Trophoblast cell (in vitro differentiated cells and primary cell): ENCODE data around the gene EFNA5.

ENCODE experiments used
- DNase-seq, 2 donors: peaks; one replicate each; pipeline ENCODE4 v3.0.0-alpha.2; 2016
- H2AFZ ChIP-seq: 2 replicates; pipeline ENCODE4 v1.6.1; 2013; ENCODE audit warnings: low read length, moderate library complexity, mild to moderate bottlenecking; ENCODE audit not compliant: insufficient read depth, poor library complexity
- H2AK5ac ChIP-seq: 2 replicates; pipeline ENCODE4 v1.6.1; 2013; ENCODE audit warnings: mild to moderate bottlenecking, low read length
- H2BK120ac ChIP-seq: 2 replicates; pipeline ENCODE4 v1.6.1; 2013; ENCODE audit warnings: low read length, mild to moderate bottlenecking, moderate library complexity; ENCODE audit not compliant: insufficient read depth, poor library complexity
- H2BK12ac ChIP-seq: 2 replicates; pipeline ENCODE4 v1.6.1; 2013; ENCODE audit warnings: mild to moderate bottlenecking, low read length, moderate library complexity
- H2BK5ac ChIP-seq: 2 replicates; pipeline ENCODE4 v1.6.1; 2013; ENCODE audit warnings: low read length, low read depth, moderate library complexity, mild to moderate bottlenecking; ENCODE audit not compliant: poor library complexity
- H3K14ac ChIP-seq: 2 replicates; pipeline ENCODE4 v1.6.1; 2013; ENCODE audit warnings: mild to moderate bottlenecking, low read length
- H3K18ac ChIP-seq: 2 replicates; pipeline ENCODE4 v1.6.1; 2013; ENCODE audit warnings: mild to moderate bottlenecking, low read length
- H3K23ac ChIP-seq: 2 replicates; pipeline ENCODE4 v1.6.1; 2013; ENCODE audit warnings: low read length
- H3K27ac ChIP-seq: 2 replicates; pipeline ENCODE4 v1.5.1; 2013; ENCODE audit warnings: low read depth, mild to moderate bottlenecking, inconsistent platforms, low read length, moderate library complexity
- H3K27me3 ChIP-seq: 2 replicates; pipeline ENCODE4 v1.6.1; 2013; ENCODE audit warnings: inconsistent platforms, mild to moderate bottlenecking, low read length, moderate library complexity; ENCODE audit not compliant: insufficient read depth
- H3K36me3 ChIP-seq, 2 experiments: 1 replicate in 1 of 2; 2 replicates in 1 of 2; pipeline ENCODE4 v1.6.1; 2013; ENCODE audit warnings: low read length in 2 of 2, mild to moderate bottlenecking in 2 of 2, moderate library complexity in 1 of 2; ENCODE audit not compliant: insufficient read depth in 2 of 2, control insufficient read depth in 1 of 2
- H3K4ac ChIP-seq: 2 replicates; pipeline ENCODE4 v1.6.1; 2013; ENCODE audit warnings: low read depth, mild to moderate bottlenecking, low read length, moderate library complexity
- H3K4me1 ChIP-seq, 2 experiments: 1 replicate in 1 of 2; 2 replicates in 1 of 2; pipeline ENCODE4 v1.6.1; 2013; ENCODE audit warnings: low read length in 2 of 2, mild to moderate bottlenecking in 2 of 2, moderate library complexity in 1 of 2; ENCODE audit not compliant: insufficient read depth in 2 of 2, control insufficient read depth in 1 of 2
- H3K4me2 ChIP-seq: 2 replicates; pipeline ENCODE4 v1.6.1; 2013; ENCODE audit warnings: inconsistent platforms, mild to moderate bottlenecking, low read length, moderate library complexity
- H3K4me3 ChIP-seq: 2 replicates; pipeline ENCODE4 v1.5.1; 2013; ENCODE audit warnings: mild to moderate bottlenecking, low read depth, low read length, inconsistent platforms
- H3K79me1 ChIP-seq: one replicate; pipeline ENCODE4 v1.6.1; 2013; ENCODE audit warnings: low read length
- H3K79me2 ChIP-seq: 2 replicates; pipeline ENCODE4 v1.6.1; 2013; ENCODE audit warnings: low read length, mild to moderate bottlenecking; ENCODE audit not compliant: control insufficient read depth, insufficient read depth, poor library complexity
- H3K9ac ChIP-seq: 2 replicates; pipeline ENCODE4 v1.6.1; 2013; ENCODE audit warnings: mild to moderate bottlenecking, low read length
- H3K9me3 ChIP-seq: 2 replicates; pipeline ENCODE4 v1.6.1; 2013; ENCODE audit warnings: low read depth, mild to moderate bottlenecking, control low read depth, inconsistent platforms, low read length; ENCODE audit not compliant: insufficient read depth
- H4K12ac ChIP-seq: 2 replicates; pipeline ENCODE4 v1.6.1; 2013; ENCODE audit warnings: low read depth, mild to moderate bottlenecking, low read length, moderate library complexity
- H4K8ac ChIP-seq: 2 replicates; pipeline ENCODE4 v1.6.1; 2013; ENCODE audit warnings: low read depth, mild to moderate bottlenecking, low read length, moderate library complexity
- H4K91ac ChIP-seq: one replicate; pipeline ENCODE4 v1.6.1; 2013; ENCODE audit warnings: low read depth, mild to moderate bottlenecking, low read length, moderate library complexity
- WGBS: extraction: QIAGEN DNeasy Blood & Tissue Kit; methylation state at CpG from one replicate; pipeline ENCODE4 v1.1.7; 2013; ENCODE audit warnings: missing lambda C conversion rate; ENCODE audit not compliant: insufficient read length, insufficient coverage; ENCODE audit errors: extremely low coverage; 5-methylcytosine and 5-hydroxymethylcytosine counted together

Gene EFNA5

GRCh38 chr5:107535849-107536248 lies 134.9 kb downstream of the EFNA5 start:
- H4K8ac ChIP-seq, result no peak overlapping the region
- H3K27me3 ChIP-seq, result no peaks in the 10 kb centered on the region
- DNase-seq, result no peak
- no CpG with 5 or more reads among the region's 1 CpG for WGBS
- H3K4me2 ChIP-seq, result no peak overlapping the region
- H2AK5ac ChIP-seq, result no peak overlapping the region
- no peak overlapping the region for H2BK5ac ChIP-seq
- no peak overlapping the region for H3K9ac ChIP-seq
- H3K4ac ChIP-seq, result no peak overlapping the region
- H3K18ac ChIP-seq, result no peak overlapping the region
- H3K36me3 ChIP-seq, result no peaks in the 10 kb centered on the region
- H3K79me1 ChIP-seq, result no peaks in the 10 kb centered on the region
- H2BK12ac ChIP-seq, result no peak overlapping the region
- no peak overlapping the region for H2BK120ac ChIP-seq
- no peak overlapping the region for H4K91ac ChIP-seq
- no peak overlapping the region for H4K12ac ChIP-seq
- no peak overlapping the region for H3K27ac ChIP-seq
- no peaks in the 10 kb centered on the region for H3K9me3 ChIP-seq
- H3K79me2 ChIP-seq, result no peaks in the 10 kb centered on the region
- peaks cover 0 to 17% of the 10 kb centered on the region in 2 experiments for H3K4me1 ChIP-seq
- H3K23ac ChIP-seq, result no peak overlapping the region
- H2AFZ ChIP-seq, result no peak overlapping the region
- no peak overlapping the region for H3K4me3 ChIP-seq
- H3K14ac ChIP-seq, result no peak overlapping the region

GRCh38 chr5:107533910-107534876 lies 136.5 kb downstream of the EFNA5 start:
- H2BK12ac ChIP-seq, result no peak overlapping the region
- no CpG with 5 or more reads among the region's 2 CpGs for WGBS
- H3K27ac ChIP-seq, result no peak overlapping the region
- H2BK5ac ChIP-seq, result no peak overlapping the region
- no peak for DNase-seq
- no peak overlapping the region for H3K14ac ChIP-seq
- H3K18ac ChIP-seq, result no peak overlapping the region
- no peaks in the 10 kb centered on the region for H3K36me3 ChIP-seq
- H3K9me3 ChIP-seq, result no peaks in the 10 kb centered on the region
- no peaks in the 10 kb centered on the region for H3K79me2 ChIP-seq
- no peak overlapping the region for H3K4ac ChIP-seq
- no peak overlapping the region for H3K23ac ChIP-seq
- H3K4me3 ChIP-seq, result no peak overlapping the region
- no peak overlapping the region for H2AK5ac ChIP-seq
- no peak overlapping the region for H3K9ac ChIP-seq
- H3K27me3 ChIP-seq, result no peaks in the 10 kb centered on the region
- H4K91ac ChIP-seq, result no peak overlapping the region
- H3K79me1 ChIP-seq, result no peaks in the 10 kb centered on the region
- H4K8ac ChIP-seq, result no peak overlapping the region
- no peak overlapping the region for H2BK120ac ChIP-seq
- no peak overlapping the region for H2AFZ ChIP-seq
- no peak overlapping the region for H4K12ac ChIP-seq
- H3K4me1 ChIP-seq, result peaks cover 0 to 14% of the 10 kb centered on the region in 2 experiments
- H3K4me2 ChIP-seq, result no peak overlapping the region

DNA sequence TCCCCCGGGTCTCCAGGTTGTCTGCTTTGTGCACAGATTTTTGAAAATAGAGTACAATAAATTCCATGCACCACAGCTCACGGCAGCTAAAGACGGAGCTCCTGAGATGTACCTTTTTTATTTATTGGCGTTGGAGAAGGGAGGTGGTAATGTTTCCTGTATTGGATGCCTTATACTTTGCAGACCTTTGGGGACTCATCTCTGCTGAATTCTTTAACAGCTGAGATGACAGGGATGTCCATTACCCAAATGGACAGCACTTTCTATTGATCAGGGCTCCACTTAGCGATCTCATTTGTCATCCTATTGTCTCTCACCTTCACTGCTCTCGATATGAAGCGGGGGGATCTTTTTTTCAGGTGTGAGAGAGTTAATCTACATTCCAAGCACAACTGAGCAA lies 137.8 kb downstream of the EFNA5 start:
- peaks cover 0 to 11% of the 10 kb centered on the region in 2 experiments for H3K4me1 ChIP-seq
- no peak overlapping the region for H2AFZ ChIP-seq
- no peak overlapping the region for H3K4me2 ChIP-seq
- no CpG with 5 or more reads among the region's 7 CpGs for WGBS
- H3K27me3 ChIP-seq, result no peaks in the 10 kb centered on the region
- H3K4me3 ChIP-seq, result no peak overlapping the region
- no peaks in the 10 kb centered on the region for H3K36me3 ChIP-seq
- H2BK120ac ChIP-seq, result no peak overlapping the region
- no peaks in the 10 kb centered on the region for H3K9me3 ChIP-seq
- DNase-seq, result no peak
- no peak overlapping the region for H3K9ac ChIP-seq
- H2BK12ac ChIP-seq, result no peak overlapping the region
- no peak overlapping the region for H3K4ac ChIP-seq
- H3K18ac ChIP-seq, result no peak overlapping the region
- no peak overlapping the region for H4K91ac ChIP-seq
- no peaks in the 10 kb centered on the region for H3K79me1 ChIP-seq
- H3K79me2 ChIP-seq, result no peaks in the 10 kb centered on the region
- no peak overlapping the region for H4K12ac ChIP-seq
- no peak overlapping the region for H2BK5ac ChIP-seq
- no peak overlapping the region for H2AK5ac ChIP-seq
- no peak overlapping the region for H3K27ac ChIP-seq
- H3K14ac ChIP-seq, result no peak overlapping the region
- H4K8ac ChIP-seq, result no peak overlapping the region
- no peak overlapping the region for H3K23ac ChIP-seq

DNA sequence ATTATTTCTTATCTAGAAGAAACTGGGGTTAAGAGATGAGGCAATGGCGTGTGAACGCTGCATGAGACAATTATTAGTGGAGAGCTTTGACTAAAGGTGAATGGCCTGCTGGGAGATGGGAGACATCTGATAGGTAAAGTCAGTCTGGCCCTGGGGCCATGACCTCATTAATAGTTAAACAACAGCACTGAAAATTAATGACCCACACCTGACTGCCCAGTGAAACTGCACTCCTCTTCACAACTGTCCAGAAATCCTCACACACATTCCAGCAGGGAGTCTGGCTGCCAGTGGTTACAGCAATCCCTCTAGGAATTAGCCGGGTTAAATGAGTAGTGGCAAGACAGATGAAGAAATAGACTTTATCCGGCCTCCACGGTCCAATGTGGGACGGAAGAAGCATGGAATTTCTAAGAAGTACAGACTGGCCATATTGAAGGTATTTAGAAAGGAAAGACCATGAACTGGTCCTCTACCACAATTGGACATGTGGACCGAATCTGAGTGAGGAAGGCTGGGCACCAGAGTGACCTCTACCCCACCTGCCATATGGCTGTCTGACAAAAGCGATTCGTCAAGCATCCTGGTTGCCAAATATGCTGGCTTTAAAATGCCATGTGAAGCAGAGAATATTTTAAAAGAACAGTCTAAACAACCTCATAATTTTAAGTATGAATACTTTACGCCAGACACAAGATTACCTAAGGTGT lies 138.4 kb downstream of the EFNA5 start:
- H2BK5ac ChIP-seq, result no peak overlapping the region

More for the DNA sequence above, 138.4 kb downstream of the EFNA5 start:
- H3K27me3 ChIP-seq, result no peaks in the 10 kb centered on the region
- no peak overlapping the region for H3K27ac ChIP-seq
- peak; percentile 68 to 73 for DNase-seq
- no peak overlapping the region for H4K12ac ChIP-seq
- no peak overlapping the region for H2BK120ac ChIP-seq
- H3K18ac ChIP-seq, result no peak overlapping the region
- H3K79me1 ChIP-seq, result no peaks in the 10 kb centered on the region
- no peak overlapping the region for H3K4ac ChIP-seq
- no peak overlapping the region for H2BK12ac ChIP-seq
- no CpG with 5 or more reads among the region's 10 CpGs for WGBS
- H3K9ac ChIP-seq, result no peak overlapping the region
- no peak overlapping the region for H3K4me3 ChIP-seq
- H3K23ac ChIP-seq, result no peak overlapping the region
- no peak overlapping the region for H2AFZ ChIP-seq
- H3K79me2 ChIP-seq, result no peaks in the 10 kb centered on the region
- no peaks in the 10 kb centered on the region for H3K36me3 ChIP-seq
- H4K91ac ChIP-seq, result no peak overlapping the region
- no peaks in the 10 kb centered on the region for H3K9me3 ChIP-seq
- no peak overlapping the region for H2AK5ac ChIP-seq
- no peak overlapping the region for H3K4me2 ChIP-seq
- H3K4me1 ChIP-seq, result peaks cover 0 to 11% of the 10 kb centered on the region in 2 experiments
- no peak overlapping the region for H3K14ac ChIP-seq
- H4K8ac ChIP-seq, result no peak overlapping the region
